Esophagus squamous epithelium (tissue), 5 donors: ENCODE data around the gene RSBN1. TPM values are rescaled to one million over a fixed set of nuclear protein-coding genes. Genes with fewer than 3 reads are reported as not detected.
"Not testable (repeated sequence)": the region's sequence is repeated elsewhere in the genome, so short reads cannot be mapped to it uniquely, and the experiment has no call there.

ENCODE experiments used
- DNase-seq: peaks from one replicate; lab custom pipeline; 2025; lab: John Stamatoyannopoulos, UW
- H3K27ac ChIP-seq, 4 donors: fragments of 200-600 bp; sonication (generic); one replicate each; pipeline ENCODE4 v1.5.1; 2016 to 2019; ENCODE audit warnings: mild to moderate bottlenecking in 1 of 4
- H3K27me3 ChIP-seq, 4 donors: fragments of 200-600 bp; sonication (generic); 1 replicate in 3 of 4; 2 replicates in 1 of 4; pipeline versions ENCODE4 v1.5.1 to v1.6.0; 2017 to 2021; ENCODE audit warnings: antibody characterized with exemption in 1 of 4
- H3K36me3 ChIP-seq, 3 donors: fragments of 200-600 bp; sonication (generic); one replicate each; pipeline ENCODE4 v1.5.1; 2016 to 2019
- H3K4me1 ChIP-seq, 3 donors: fragments of 200-600 bp; sonication (generic); one replicate each; pipeline ENCODE4 v1.5.1; 2017 to 2019
- H3K4me3 ChIP-seq, 4 donors: fragments of 200-600 bp; sonication (generic); 1 replicate in 3 of 4; 2 replicates in 1 of 4; pipeline ENCODE4 v1.5.1; 2016 to 2019; ENCODE audit warnings: mild to moderate bottlenecking in 2 of 4, moderate library complexity in 1 of 4
- H3K9me3 ChIP-seq, 3 donors: fragments of 200-600 bp; sonication (generic); one replicate each; pipeline ENCODE4 v1.5.1; 2016 to 2019
- CTCF ChIP-seq, 6 experiments: fragments of 450-650 bp in 4 of 6; fragments of 200-600 bp in 2 of 6; sonication (generic) in 2 of 6; IDR thresholded peaks; one replicate each; pipeline ENCODE4 v1.5.1; 2016 to 2019; ENCODE audit warnings: antibody characterized with exemption in 6 of 6, mild to moderate bottlenecking in 4 of 6, moderate library complexity in 4 of 6
- POLR2A ChIP-seq, 4 donors: fragments of 450-650 bp; IDR thresholded peaks; one replicate each; pipeline ENCODE4 v1.6.1; 2017; ENCODE audit warnings: antibody characterized with exemption in 4 of 4, mild to moderate bottlenecking in 4 of 4, moderate library complexity in 3 of 4
- WGBS, 2 donors: methylation state at CpG; one replicate each; pipeline ENCODE4 v1.1.5; 2018; 5-methylcytosine and 5-hydroxymethylcytosine counted together
- intact Hi-C: fragments of 100-400 bp; cut with DNase I; formaldehyde crosslinking; loops from one replicate; pipeline ENCODE4 v1.15.0; 2022
- total RNA-seq, 4 donors: library from RNA; depleted of rRNA; stranded (reverse); fragments of >200 nt; gene quantifications; one replicate each; pipeline ENCODE4 v1.1.0, GENCODE V29; 2016
- donor health status: DM: yes; HTN: yes; CAD: no.

Gene RSBN1
- total RNA-seq, 4 donors from 2014 or later: 8.0 to 18.7 (median 10.6) TPM

- no peaks in the 10 kb centered on the region for H3K27me3 ChIP-seq
- intact Hi-C loops: no loop called here
- peak overlapping the region; percentile 76 to 96 (median 92) for H3K4me3 ChIP-seq
- H3K4me1 ChIP-seq: peaks cover 0 to 37% (median 3%) of the 10 kb centered on the region in 3 donors
- WGBS, 2 donors: 0 to 1% methylated on average over 9 to 26 of the region's 55 CpGs
- TF ChIP-seq CTCF (IDR thresholded peaks at IDR 0.05): no peak
- TF ChIP-seq POLR2A (IDR thresholded peaks at IDR 0.05): no peak
- peaks cover 0 to 14% (median 0%) of the 10 kb centered on the region in 3 donors for H3K36me3 ChIP-seq
- no peaks in the 10 kb centered on the region for H3K9me3 ChIP-seq
- DNase-seq: no peak
- H3K27ac ChIP-seq: peak overlapping the region; percentile 85 to 96 (median 90)
These were observed 53.5 kb downstream of the RSBN1 start for GRCh38 chr1:113758631-113759332.

GRCh38 chr1:113756461-113756860 lies 55.8 kb downstream of the RSBN1 start:
- no peak overlapping the region for H3K27ac ChIP-seq
- H3K9me3 ChIP-seq: no peaks in the 10 kb centered on the region
- no peaks in the 10 kb centered on the region for H3K27me3 ChIP-seq
- intact Hi-C loops: no loop called here
- 71 to 86% methylated on average over 1 of the region's 1 CpG for WGBS, 2 donors
- H3K4me1 ChIP-seq: peaks cover 0 to 37% (median 3%) of the 10 kb centered on the region in 3 donors
- TF ChIP-seq POLR2A (IDR thresholded peaks at IDR 0.05): no peak
- no peak for TF ChIP-seq CTCF (IDR thresholded peaks at IDR 0.05)
- DNase-seq: no peak
- H3K36me3 ChIP-seq: peaks cover 0 to 10% (median 0%) of the 10 kb centered on the region in 3 donors
- no peak overlapping the region for H3K4me3 ChIP-seq

- DNase-seq, H3K27ac ChIP-seq, H3K9me3 ChIP-seq, intact Hi-C loops, H3K4me3 ChIP-seq, H3K27me3 ChIP-seq: not testable (repeated sequence)
- peaks cover 0 to 24% (median 0%) of the 10 kb centered on the region in 3 donors for H3K4me1 ChIP-seq
- H3K36me3 ChIP-seq: peaks cover 0 to 14% (median 0%) of the 10 kb centered on the region in 3 donors
- 88 to 95% methylated on average over 6 of the region's 6 CpGs for WGBS, 2 donors
These were observed 58.9 kb downstream of the RSBN1 start for GRCh38 chr1:113753333-113753732.

- Histone ChIP-seq H3K27ac (no peak overlapping the region), H3K36me3 (peaks cover 0 to 14% (median 0%) of the 10 kb centered on the region in 3 donors), H3K4me3 (no peak overlapping the region), H3K4me1 (peaks cover 0 to 6% (median 0%) of the 10 kb centered on the region in 3 donors), H3K9me3 (no peaks in the 10 kb centered on the region), H3K27me3 (no peaks in the 10 kb centered on the region)
- WGBS, 2 donors: 67 to 81% methylated on average over 1 of the region's 1 CpG
- TF ChIP-seq CTCF (IDR thresholded peaks at IDR 0.05) (no peak), POLR2A (IDR thresholded peaks at IDR 0.05) (no peak)
- DNase-seq: no peak
- intact Hi-C loops: no loop called here
These were observed 60.8 kb downstream of the RSBN1 start for GRCh38 chr1:113751516-113751915.

- intact Hi-C loops: no loop called here
- DNase-seq: no peak
- TF ChIP-seq CTCF (IDR thresholded peaks at IDR 0.05) (no peak), POLR2A (IDR thresholded peaks at IDR 0.05) (no peak)
These were observed 61.2 kb downstream of the RSBN1 start for GRCh38 chr1:113751114-113751513.

More at GRCh38 chr1:113751114-113751513, 61.2 kb downstream of the RSBN1 start:
- Histone ChIP-seq H3K4me1 (peaks cover 0 to 2% (median 0%) of the 10 kb centered on the region in 3 donors), H3K27me3 (no peaks in the 10 kb centered on the region), H3K9me3 (no peaks in the 10 kb centered on the region), H3K4me3 (no peak overlapping the region), H3K36me3 (peaks cover 0 to 14% (median 0%) of the 10 kb centered on the region in 3 donors), H3K27ac (no peak overlapping the region)
